Suprapubic skin (tissue), 3 donors: ENCODE results near the gene METTL25.

Experiments
- CTCF ChIP-seq, 2 donors: fragments of 200-600 bp in 1 of 2; fragments of 450-650 bp in 1 of 2; sonication (generic) in 1 of 2; IDR thresholded peaks; one replicate each; pipeline ENCODE4 v1.5.1; 2016 to 2019; ENCODE audit warnings: antibody characterized with exemption in 2 of 2, mild to moderate bottlenecking in 1 of 2, moderate library complexity in 1 of 2
- EP300 ChIP-seq: sonication (generic); formaldehyde crosslinking; IDR thresholded peaks from one replicate; pipeline ENCODE4 v1.6.1; 2017; ENCODE audit warnings: antibody characterized with exemption
- POLR2A ChIP-seq, 2 donors: fragments of 450-650 bp; IDR thresholded peaks; one replicate each; pipeline ENCODE4 v1.6.1; 2017; ENCODE audit warnings: antibody characterized with exemption in 2 of 2, mild to moderate bottlenecking in 2 of 2, moderate library complexity in 2 of 2

DNA sequence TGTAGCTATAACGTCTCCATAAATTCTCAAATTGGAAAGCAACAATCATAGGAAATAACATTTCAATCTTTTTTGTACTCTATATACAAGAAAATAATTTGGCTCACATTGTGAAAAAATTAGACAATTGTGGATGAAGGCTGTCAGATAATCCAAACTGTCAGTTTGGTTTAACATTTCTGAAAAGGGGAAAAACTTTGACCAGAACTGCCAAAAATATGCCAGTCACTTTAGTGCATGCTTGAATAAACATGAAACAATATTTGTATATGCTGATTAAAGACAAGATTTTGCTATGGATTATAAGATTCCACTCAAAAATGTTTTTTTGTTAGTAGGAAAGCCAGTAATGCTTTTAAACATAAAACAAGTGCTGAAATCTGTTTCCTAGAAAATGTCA, 39.1 kb upstream of the METTL25 start:
- TF ChIP-seq CTCF (IDR thresholded peaks at IDR 0.05) (no peak), EP300 (no peak), POLR2A (IDR thresholded peaks at IDR 0.05) (no peak)
